Keratinocyte (primary cell): ENCODE data around the gene MC5R. TPM values are rescaled to one million over a fixed set of nuclear protein-coding genes. Genes with fewer than 3 reads are reported as not detected.
A peak's percentile ranks its signal among the peaks of the same experiment; 100 is the strongest.

Source experiments
- DNase-seq: peaks from one replicate; pipeline ENCODE4 v3.0.0-alpha.2; 2011; ENCODE audit warnings: low read depth, missing footprints, low spot score
- FAIRE-seq: peaks from 2 replicates; lab custom pipeline; 2011; peaks lifted over from hg19 to GRCh38; lab: Jason Lieb, UNC
- H2AFZ ChIP-seq: 2 replicates; pipeline ENCODE4 v1.6.0; 2012; ENCODE audit warnings: low read length, control low read depth, inconsistent platforms; ENCODE audit not compliant: control insufficient read depth
- H3K27ac ChIP-seq: 2 replicates; pipeline ENCODE4 v1.5.1; 2011; ENCODE audit warnings: low read length; ENCODE audit not compliant: control insufficient read depth, insufficient read depth
- H3K27me3 ChIP-seq: 3 replicates; pipeline ENCODE4 v1.6.0; 2011; ENCODE audit warnings: low read length; ENCODE audit not compliant: control insufficient read depth, insufficient read depth; ENCODE audit errors: extremely low read depth
- H3K36me3 ChIP-seq, 2 experiments: 2 replicates in 1 of 2; 3 replicates in 1 of 2; pipeline ENCODE4 v1.5.1; 2011; ENCODE audit warnings: low read length in 2 of 2, mild to moderate bottlenecking in 1 of 2; ENCODE audit not compliant: control insufficient read depth in 2 of 2, insufficient read depth in 2 of 2; ENCODE audit errors: extremely low read depth in 1 of 2
- H3K4me1 ChIP-seq: 3 replicates; pipeline ENCODE4 v1.5.1; 2011; ENCODE audit warnings: low read length; ENCODE audit not compliant: control insufficient read depth, insufficient read depth; ENCODE audit errors: extremely low read depth
- H3K4me2 ChIP-seq: 3 replicates; pipeline ENCODE4 v1.6.0; 2011; ENCODE audit warnings: low read depth, low read length; ENCODE audit not compliant: control insufficient read depth, insufficient read depth; ENCODE audit errors: extremely low read depth
- H3K4me3 ChIP-seq, 3 experiments: fragments of 200-600 bp in 1 of 3; sonication (generic) in 1 of 3; 2 replicates in 2 of 3; 3 replicates in 1 of 3; pipeline ENCODE4 v1.5.1; 2011 to 2016; ENCODE audit warnings: low read length in 3 of 3, mild to moderate bottlenecking in 3 of 3, control low read depth in 2 of 3, inconsistent platforms in 1 of 3, low read depth in 1 of 3, mixed read lengths in 1 of 3, mixed run types in 1 of 3, moderate library complexity in 1 of 3; ENCODE audit not compliant: control insufficient read depth in 2 of 3, insufficient read depth in 2 of 3; ENCODE audit errors: extremely low read depth in 1 of 3
- H3K79me2 ChIP-seq: 2 replicates; pipeline ENCODE4 v1.6.0; 2012; ENCODE audit warnings: low read length; ENCODE audit not compliant: control insufficient read depth, insufficient read depth
- H3K9ac ChIP-seq: 3 replicates; pipeline ENCODE4 v1.6.0; 2011; ENCODE audit warnings: low read length; ENCODE audit not compliant: control insufficient read depth, insufficient read depth; ENCODE audit errors: extremely low read depth
- H3K9me1 ChIP-seq: 3 replicates; pipeline ENCODE4 v1.6.0; 2011; ENCODE audit warnings: low read length; ENCODE audit not compliant: control insufficient read depth, insufficient read depth; ENCODE audit errors: extremely low read depth
- H3K9me3 ChIP-seq: 2 replicates; pipeline ENCODE4 v1.5.1; 2012; ENCODE audit warnings: low read depth, low read length; ENCODE audit not compliant: control insufficient read depth
- H4K20me1 ChIP-seq: 3 replicates; pipeline ENCODE4 v1.6.0; 2011; ENCODE audit warnings: low read length; ENCODE audit not compliant: control insufficient read depth, insufficient read depth; ENCODE audit errors: extremely low read depth
- EZH2 ChIP-seq: IDR thresholded peaks from one replicate; pipeline ENCODE4 v1.6.1; 2012; ENCODE audit warnings: inconsistent platforms, mild to moderate bottlenecking, low read length, moderate library complexity
- dilution Hi-C: fragments of 300-500 bp; cut with MboI; formaldehyde crosslinking; loops from one replicate; pipeline ENCODE4 v1.7.0; 2020; ENCODE audit warnings: low sequenced_read_pairs; ENCODE audit not compliant: extremely low pct_ligation_motif_present
- polyA plus RNA-seq, 5 experiments: library from polyadenylated mRNA; depleted of rRNA in 3 of 5; stranded (reverse) in 3 of 5; stranded (forward) in 1 of 5; unstranded in 1 of 5; fragments of >200 nt; gene quantifications; 1 replicate in 1 of 5; 2 replicates in 3 of 5; 3 replicates in 1 of 5; pipeline versions ENCODE4 v1.2.1 to v1.2.3, GENCODE V29; 2011 to 2012; ENCODE audit warnings: missing spikeins in 2 of 5, low read depth in 1 of 5, low replicate concordance in 1 of 5
- TF ChIP-seq, protein P1 (sequence below), 3 experiments: IDR thresholded peaks in 1 of 3; conservative IDR thresholded peaks in 1 of 3; optimal IDR thresholded peaks in 1 of 3; 2 replicates in 2 of 3; 3 replicates in 1 of 3; pipeline versions ENCODE3 to v1.5.1; 2011; ENCODE audit warnings: low read length in 3 of 3, mild to moderate bottlenecking in 3 of 3, moderate library complexity in 2 of 3, control low read depth in 1 of 3, inconsistent platforms in 1 of 3; ENCODE audit not compliant: insufficient read depth in 2 of 3; ENCODE audit errors: extremely low read depth in 1 of 3

MC5R gene
- polyA plus RNA-seq, 1 donor (not counting 4 experiments of a cell fraction or from before 2014, with no cell fraction given): not detected

DNA sequence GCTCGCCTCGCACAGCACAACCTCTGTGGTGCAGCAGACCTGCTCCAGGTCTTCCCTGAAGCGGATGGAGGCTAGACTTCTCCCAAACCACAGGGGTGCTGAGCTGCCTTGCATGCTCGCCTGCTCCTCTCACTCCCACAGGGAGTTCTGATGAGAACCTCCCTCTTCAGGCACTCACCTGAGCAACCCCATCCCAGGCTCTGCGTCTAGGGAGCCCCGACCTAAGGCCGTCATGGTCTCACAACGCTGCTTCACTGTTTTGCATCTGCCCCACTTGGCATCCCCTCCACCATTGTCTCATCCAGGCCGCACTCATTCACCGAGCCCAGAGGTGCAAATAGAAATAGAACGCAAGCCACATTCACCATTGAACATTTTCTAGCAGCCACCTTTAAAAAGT is 24.6 kb upstream of the MC5R start:
- FAIRE-seq (no peak), DNase-seq (no peak)
- H3K9me1 ChIP-seq: no peaks in the 10 kb centered on the region
- no peaks in the 10 kb centered on the region for H3K9me3 ChIP-seq
- no peak overlapping the region for H3K4me3 ChIP-seq
- no peak overlapping the region for H2AFZ ChIP-seq
- TF ChIP-seq, protein P1, sequence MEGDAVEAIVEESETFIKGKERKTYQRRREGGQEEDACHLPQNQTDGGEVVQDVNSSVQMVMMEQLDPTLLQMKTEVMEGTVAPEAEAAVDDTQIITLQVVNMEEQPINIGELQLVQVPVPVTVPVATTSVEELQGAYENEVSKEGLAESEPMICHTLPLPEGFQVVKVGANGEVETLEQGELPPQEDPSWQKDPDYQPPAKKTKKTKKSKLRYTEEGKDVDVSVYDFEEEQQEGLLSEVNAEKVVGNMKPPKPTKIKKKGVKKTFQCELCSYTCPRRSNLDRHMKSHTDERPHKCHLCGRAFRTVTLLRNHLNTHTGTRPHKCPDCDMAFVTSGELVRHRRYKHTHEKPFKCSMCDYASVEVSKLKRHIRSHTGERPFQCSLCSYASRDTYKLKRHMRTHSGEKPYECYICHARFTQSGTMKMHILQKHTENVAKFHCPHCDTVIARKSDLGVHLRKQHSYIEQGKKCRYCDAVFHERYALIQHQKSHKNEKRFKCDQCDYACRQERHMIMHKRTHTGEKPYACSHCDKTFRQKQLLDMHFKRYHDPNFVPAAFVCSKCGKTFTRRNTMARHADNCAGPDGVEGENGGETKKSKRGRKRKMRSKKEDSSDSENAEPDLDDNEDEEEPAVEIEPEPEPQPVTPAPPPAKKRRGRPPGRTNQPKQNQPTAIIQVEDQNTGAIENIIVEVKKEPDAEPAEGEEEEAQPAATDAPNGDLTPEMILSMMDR (optimal IDR thresholded peaks at IDR 0.05 in 1 of 3, IDR thresholded peaks at IDR 0.05 in 1 of 3, conservative IDR thresholded peaks at IDR 0.05 in 1 of 3; ENCODE audit: extremely low read depth in 1 of 3, insufficient read depth in 2 of 3, low read length in 3 of 3): no peak
- TF ChIP-seq EZH2: no peak
- H3K36me3 ChIP-seq: no peaks in the 10 kb centered on the region
- dilution Hi-C loops: no loop called here
- peaks cover 22% of the 10 kb centered on the region for H3K4me1 ChIP-seq
- no peaks in the 10 kb centered on the region for H4K20me1 ChIP-seq
- no peak overlapping the region for H3K4me2 ChIP-seq
- no peak overlapping the region for H3K27ac ChIP-seq
- H3K9ac ChIP-seq: no peak overlapping the region
- no peaks in the 10 kb centered on the region for H3K27me3 ChIP-seq
- no peaks in the 10 kb centered on the region for H3K79me2 ChIP-seq

DNA sequence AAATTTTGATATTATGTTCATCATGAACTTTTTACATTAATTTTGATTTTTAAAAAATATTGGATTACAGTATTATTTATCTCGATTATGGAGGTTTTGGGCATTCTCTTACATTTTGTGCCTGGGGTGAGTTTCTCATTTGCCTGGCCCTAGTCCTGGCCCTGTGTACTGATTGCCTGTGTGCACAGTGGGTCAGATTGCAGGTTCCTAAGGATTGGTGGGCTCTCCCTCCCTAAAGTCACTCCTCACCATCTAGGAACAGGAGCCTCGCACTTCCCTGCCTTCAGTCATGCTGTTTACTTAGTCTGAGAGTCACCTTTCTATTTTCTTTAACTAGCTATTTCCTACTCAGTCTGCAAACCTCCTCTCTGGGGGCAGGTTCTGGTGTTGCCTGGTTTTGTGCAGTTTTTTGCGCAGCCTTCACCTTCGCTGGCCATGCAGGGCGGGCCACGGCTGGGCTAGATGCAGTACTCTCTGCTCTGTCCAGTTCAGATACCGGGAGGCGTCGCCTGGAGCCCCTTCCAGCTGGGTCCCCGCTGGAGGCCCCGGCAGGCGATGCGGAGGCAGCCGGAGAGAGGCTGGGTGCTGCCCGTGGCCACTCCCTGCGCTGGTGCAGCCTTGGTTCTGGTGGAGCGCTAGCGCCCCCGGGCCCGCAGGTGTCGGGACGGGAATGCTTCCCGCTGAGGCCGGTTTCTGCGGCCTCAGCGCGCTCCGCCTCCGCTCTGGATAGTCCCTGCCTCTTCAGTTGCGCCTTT is 23.3 kb upstream of the MC5R start:
- TF ChIP-seq EZH2: no peak
- TF ChIP-seq, protein P1 (optimal IDR thresholded peaks at IDR 0.05 in 1 of 3, IDR thresholded peaks at IDR 0.05 in 1 of 3, conservative IDR thresholded peaks at IDR 0.05 in 1 of 3; ENCODE audit: extremely low read depth in 1 of 3, insufficient read depth in 2 of 3, low read length in 3 of 3): peak; percentile 63 to 89 (median 87)
- Histone ChIP-seq H2AFZ (peak overlapping the region; percentile 92), H3K4me2 (peak overlapping the region; percentile 91), H3K27ac (no peak overlapping the region), H3K79me2 (no peaks in the 10 kb centered on the region), H3K9ac (peak overlapping the region; percentile 41), H3K27me3 (no peaks in the 10 kb centered on the region), H3K9me3 (no peaks in the 10 kb centered on the region), H3K9me1 (no peaks in the 10 kb centered on the region), H3K4me3 (peak overlapping the region in 2 of 3 experiments; percentile 57 to 71), H4K20me1 (no peaks in the 10 kb centered on the region), H3K4me1 (peaks cover 22% of the 10 kb centered on the region), H3K36me3 (no peaks in the 10 kb centered on the region)
- DNase-seq (no peak), FAIRE-seq (peak; percentile 88)
- dilution Hi-C loops: no loop called here
